Activated T-helper 2 cell treated with anti-CD3 and anti-CD28 coated beads, Interferon-gamma antibody, Interleukin-2, Interleukin-4, amounts not matched to agents 10 μg/mL and 5 μg/mL and 100 μg/mL, durations not matched to agents 14 hours and 24 hours and 36 hours (primary cell): ENCODE measurements around the gene PARVG. TPM values are rescaled to one million over a fixed set of nuclear protein-coding genes. Genes with fewer than 3 reads are reported as not detected.
A peak's percentile ranks its signal among the peaks of the same experiment; 100 is the strongest.

Source experiments
- DNase-seq: peaks from one replicate; pipeline ENCODE4 v3.0.0; 2021; ENCODE audit warnings: low spot score
- H3K27ac Mint-ChIP-seq: one replicate; pipeline ENCODE4 v1.8.0; 2021; ENCODE audit warnings: mixed read lengths
- H3K27me3 Mint-ChIP-seq: one replicate; pipeline ENCODE4 v1.8.0; 2021; ENCODE audit warnings: low read depth, mixed read lengths
- H3K36me3 Mint-ChIP-seq: one replicate; pipeline ENCODE4 v1.8.0; 2021; ENCODE audit warnings: low read depth, mixed read lengths
- H3K4me1 Mint-ChIP-seq: one replicate; pipeline ENCODE4 v1.8.0; 2021; ENCODE audit warnings: low read depth, mixed read lengths
- H3K4me3 Mint-ChIP-seq: one replicate; pipeline ENCODE4 v1.8.0; 2021; ENCODE audit warnings: low read depth, mild to moderate bottlenecking, moderate library complexity, mixed read lengths
- H3K9me3 Mint-ChIP-seq: one replicate; pipeline ENCODE4 v1.8.0; 2021; ENCODE audit warnings: mixed read lengths
- intact Hi-C: fragments of 100-400 bp; cut with micrococcal nuclease; formaldehyde crosslinking; loops from one replicate; pipeline ENCODE4 v1.15.1; 2023
- total RNA-seq: library from RNA; stranded (reverse); gene quantifications from 2 replicates; pipeline ENCODE4 v1.2.3, GENCODE V29; 2022

PARVG gene, protein sequence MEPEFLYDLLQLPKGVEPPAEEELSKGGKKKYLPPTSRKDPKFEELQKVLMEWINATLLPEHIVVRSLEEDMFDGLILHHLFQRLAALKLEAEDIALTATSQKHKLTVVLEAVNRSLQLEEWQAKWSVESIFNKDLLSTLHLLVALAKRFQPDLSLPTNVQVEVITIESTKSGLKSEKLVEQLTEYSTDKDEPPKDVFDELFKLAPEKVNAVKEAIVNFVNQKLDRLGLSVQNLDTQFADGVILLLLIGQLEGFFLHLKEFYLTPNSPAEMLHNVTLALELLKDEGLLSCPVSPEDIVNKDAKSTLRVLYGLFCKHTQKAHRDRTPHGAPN
- 73.5 and 75.6 TPM in 2 replicates for total RNA-seq

DNA sequence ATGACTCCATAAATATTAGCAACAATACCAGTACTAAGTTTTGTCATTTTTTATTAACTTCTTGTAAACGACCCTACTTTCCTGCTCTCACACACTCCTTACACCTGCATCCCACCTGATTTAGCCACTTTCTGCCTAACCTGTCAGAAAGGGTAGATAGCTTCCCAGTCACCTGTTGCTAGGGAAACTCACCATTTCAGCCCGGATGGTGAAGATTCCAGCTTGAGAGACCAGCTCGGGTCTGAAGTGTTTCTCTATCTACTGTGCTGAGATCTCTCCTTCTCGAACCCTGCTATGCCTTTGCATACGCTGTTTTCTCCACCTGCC is at the start of gene PARVG:
PARVG (plus strand) TSS at position 220 of the 327 bp plus-strand sequence. CDS start 2,405 bp downstream, outside the sequence.
- Mint-ChIP-seq H3K4me1 (peaks cover 21% of the 10 kb centered on the region), H3K9me3 (no peaks in the 10 kb centered on the region), H3K27ac (peak within 1 kb of the TSS; percentile 92), H3K4me3 (peak within 1 kb of the TSS; percentile 83), H3K27me3 (peaks cover 9% of the 10 kb centered on the region), H3K36me3 (peaks cover 24% of the 10 kb centered on the region)
- intact Hi-C loops = loop anchor here (10.0 kb wide), 1 partner anchor 156 kb away; the partner anchor contains the start of gene PARVB
- peak; percentile 30 for DNase-seq

DNA sequence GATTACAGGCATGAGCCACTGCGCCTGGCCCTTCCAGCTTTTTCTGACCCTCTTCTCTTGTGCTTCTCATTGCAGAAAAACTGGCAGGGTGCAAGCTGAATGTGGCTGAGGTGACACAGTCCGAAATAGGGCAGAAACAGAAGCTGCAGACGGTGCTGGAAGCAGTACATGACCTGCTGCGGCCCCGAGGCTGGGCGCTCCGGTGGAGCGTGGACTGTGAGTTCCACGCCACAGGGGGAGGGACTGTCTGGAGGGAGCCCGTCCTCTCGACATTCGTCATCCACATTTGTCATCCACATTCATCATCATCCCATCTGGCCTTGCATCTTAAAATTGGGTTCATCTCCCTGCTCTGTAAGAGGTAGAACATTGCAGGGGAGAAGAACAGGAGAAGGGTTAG is 49.3 kb upstream of the PARVG start:
- H3K36me3 Mint-ChIP-seq = peaks cover 64% of the 10 kb centered on the region
- no peaks in the 10 kb centered on the region for H3K27me3 Mint-ChIP-seq
- no peak overlapping the region for H3K4me3 Mint-ChIP-seq
- H3K4me1 Mint-ChIP-seq = peaks cover 34% of the 10 kb centered on the region
- H3K9me3 Mint-ChIP-seq = peaks cover 23% of the 10 kb centered on the region
- DNase-seq = no peak
- no peak overlapping the region for H3K27ac Mint-ChIP-seq
- intact Hi-C loops = no loop called here

DNA sequence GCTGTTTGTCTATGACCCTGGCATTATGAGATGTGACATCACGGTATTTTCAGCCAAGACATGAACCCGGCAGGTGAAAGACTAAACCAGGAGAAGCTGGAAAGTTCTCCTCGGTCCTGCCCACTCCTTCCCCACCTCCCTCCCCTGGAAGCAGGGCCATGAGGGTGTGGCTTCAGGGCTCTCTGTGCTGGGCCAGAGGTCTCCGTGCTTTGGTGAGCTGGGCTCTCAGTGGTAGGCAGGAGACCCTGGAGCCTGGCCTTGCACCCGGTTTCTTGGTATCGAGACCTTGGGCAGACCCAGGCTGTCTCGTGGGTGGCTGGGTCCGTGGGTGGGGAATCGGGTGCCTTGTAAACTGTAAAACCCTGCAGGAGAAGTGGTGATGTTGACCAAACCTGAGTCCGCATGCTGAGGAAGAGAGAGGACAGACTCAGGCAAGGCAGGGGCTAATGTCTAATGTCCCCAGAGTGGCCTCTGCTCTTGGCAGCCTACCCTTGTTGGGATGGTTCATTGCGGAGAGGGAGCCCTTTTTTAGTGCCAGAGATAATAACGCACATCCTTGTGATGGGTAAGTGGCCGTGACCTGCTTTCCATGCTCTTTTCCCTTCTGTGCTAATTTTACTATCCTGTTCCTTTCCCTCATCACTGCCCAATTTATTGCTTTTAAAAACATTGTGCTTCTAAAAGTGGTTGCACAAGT is 48.6 kb upstream of the PARVG start:
- H3K4me3 Mint-ChIP-seq = no peak overlapping the region
- intact Hi-C loops = no loop called here
- no peaks in the 10 kb centered on the region for H3K27me3 Mint-ChIP-seq
- no peak for DNase-seq
- peaks cover 22% of the 10 kb centered on the region for H3K9me3 Mint-ChIP-seq
- H3K4me1 Mint-ChIP-seq = peaks cover 36% of the 10 kb centered on the region
- peaks cover 64% of the 10 kb centered on the region for H3K36me3 Mint-ChIP-seq
- no peak overlapping the region for H3K27ac Mint-ChIP-seq

DNA sequence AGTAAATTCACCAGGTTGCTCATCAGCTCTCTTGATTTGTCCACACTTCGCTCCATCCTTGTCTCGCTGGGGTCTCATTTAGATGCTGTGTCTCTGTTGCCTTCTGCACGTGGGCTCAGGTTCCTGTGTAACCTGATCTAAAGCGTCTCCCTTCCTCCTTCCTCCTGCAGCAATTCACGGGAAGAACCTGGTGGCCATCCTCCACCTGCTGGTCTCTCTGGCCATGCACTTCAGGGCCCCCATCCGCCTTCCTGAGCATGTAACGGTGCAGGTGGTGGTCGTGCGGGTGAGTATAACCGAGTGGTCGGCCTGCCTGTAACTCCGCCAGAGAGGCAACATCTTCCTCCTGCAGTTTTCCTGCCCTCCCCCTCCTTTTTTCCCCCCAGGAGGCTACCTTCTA is 48.0 kb upstream of the PARVG start:
- Mint-ChIP-seq H3K27me3 (no peaks in the 10 kb centered on the region), H3K27ac (no peak overlapping the region), H3K4me3 (no peak overlapping the region), H3K36me3 (peaks cover 64% of the 10 kb centered on the region), H3K4me1 (peaks cover 33% of the 10 kb centered on the region), H3K9me3 (peaks cover 20% of the 10 kb centered on the region)
- intact Hi-C loops = no loop called here
- no peak for DNase-seq

DNA sequence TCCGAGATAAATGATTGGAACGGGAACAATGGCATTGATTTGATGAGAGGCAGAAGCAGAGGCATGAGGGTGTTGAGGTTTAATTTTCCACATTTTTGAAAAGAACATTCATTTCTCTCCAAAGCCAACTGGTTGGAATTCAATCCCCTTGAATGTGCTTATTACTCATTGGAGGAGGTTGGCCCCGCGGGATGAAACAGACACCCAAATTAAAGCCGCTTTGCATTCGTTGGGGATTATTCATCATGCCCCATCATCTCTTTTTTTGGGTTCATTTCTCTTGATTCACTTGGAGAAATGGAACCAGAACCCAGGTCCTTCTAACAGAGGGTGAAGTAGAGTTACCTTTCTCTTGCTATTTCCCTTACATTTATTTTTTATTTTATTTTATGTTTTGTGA is 47.6 kb upstream of the PARVG start:
- Mint-ChIP-seq H3K4me3 (no peak overlapping the region), H3K9me3 (peaks cover 24% of the 10 kb centered on the region), H3K4me1 (peaks cover 33% of the 10 kb centered on the region), H3K27ac (no peak overlapping the region), H3K36me3 (peaks cover 68% of the 10 kb centered on the region), H3K27me3 (no peaks in the 10 kb centered on the region)
- intact Hi-C loops = no loop called here
- no peak for DNase-seq

DNA sequence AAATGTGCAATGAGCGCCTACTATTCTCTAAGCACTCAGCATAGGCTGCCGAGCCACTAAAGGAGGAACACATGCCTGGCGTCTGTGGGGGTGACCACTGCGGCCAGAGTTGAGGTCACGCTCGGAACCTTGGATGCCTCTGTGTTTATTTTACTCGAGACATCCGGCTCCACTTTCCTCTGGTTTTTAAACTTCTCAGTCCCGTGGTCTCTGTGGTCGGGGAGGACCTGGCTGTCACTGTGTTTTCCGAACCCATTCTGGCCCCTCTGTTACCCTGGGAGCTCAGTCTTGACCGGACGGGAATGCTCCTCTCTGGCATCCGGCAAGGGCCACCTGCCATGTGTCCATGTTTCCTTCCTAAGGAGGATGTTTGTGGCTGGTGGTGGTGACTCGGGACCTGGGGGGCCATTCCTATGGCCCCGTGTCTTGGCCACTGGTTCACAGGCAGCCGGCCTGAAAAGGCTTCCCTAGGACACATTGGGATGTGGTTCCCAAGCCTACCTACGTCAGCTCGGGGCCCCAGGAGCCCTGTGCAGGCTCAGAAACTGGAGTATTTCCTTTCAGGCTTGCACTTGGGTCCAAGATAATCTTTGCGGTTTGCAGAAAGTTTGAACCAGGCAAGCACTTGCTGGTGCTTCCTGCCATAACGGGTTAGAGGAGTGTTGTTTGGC is 46.7 kb upstream of the PARVG start:
- intact Hi-C loops = no loop called here
- Mint-ChIP-seq H3K4me1 (peaks cover 33% of the 10 kb centered on the region), H3K4me3 (no peak overlapping the region), H3K36me3 (peaks cover 77% of the 10 kb centered on the region), H3K27me3 (no peaks in the 10 kb centered on the region), H3K27ac (no peak overlapping the region), H3K9me3 (peaks cover 24% of the 10 kb centered on the region)
- no peak for DNase-seq

DNA sequence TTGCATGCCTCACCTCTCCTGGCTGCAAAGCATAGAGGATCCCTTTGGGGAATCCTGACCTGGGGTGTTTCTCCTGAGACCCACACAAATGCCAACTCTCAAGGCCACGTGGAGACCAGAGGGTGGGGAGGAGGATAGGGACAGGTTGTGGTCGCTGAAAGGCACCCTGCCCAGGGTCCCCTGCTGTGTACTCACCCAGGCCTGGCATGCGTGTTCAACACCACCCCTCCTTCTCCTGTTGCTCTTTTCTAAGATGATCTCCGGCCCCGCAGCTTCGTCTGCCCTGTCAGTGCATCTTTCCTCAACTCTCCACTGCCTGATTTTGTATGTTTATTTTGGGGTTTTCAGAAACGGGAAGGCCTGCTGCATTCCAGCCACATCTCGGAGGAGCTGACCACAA is 44.6 kb upstream of the PARVG start:
- Mint-ChIP-seq H3K4me1 (peaks cover 17% of the 10 kb centered on the region), H3K27ac (no peak overlapping the region), H3K4me3 (no peak overlapping the region), H3K36me3 (peaks cover 84% of the 10 kb centered on the region), H3K9me3 (peaks cover 24% of the 10 kb centered on the region), H3K27me3 (no peaks in the 10 kb centered on the region)
- intact Hi-C loops = no loop called here
- no peak for DNase-seq

DNA sequence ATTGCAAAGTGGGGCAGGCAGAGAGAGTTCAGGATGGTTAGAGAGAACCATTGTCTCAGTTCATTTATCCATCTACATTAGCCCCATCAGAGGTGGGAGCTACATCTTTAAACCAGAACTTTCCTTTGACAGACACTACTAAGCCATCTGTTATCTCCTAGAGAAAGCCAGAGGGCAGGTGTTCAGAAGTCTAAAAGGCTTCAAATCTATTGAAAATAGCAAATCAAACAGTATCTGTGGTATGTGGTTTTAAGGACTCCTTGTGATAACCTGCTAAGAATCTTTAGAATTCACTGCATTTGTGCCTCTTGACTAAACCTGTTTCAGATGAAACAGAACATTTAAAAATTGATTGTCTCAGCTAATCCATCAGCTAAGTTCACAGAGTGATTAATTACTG is 43.9 kb upstream of the PARVG start:
- Mint-ChIP-seq H3K9me3 (peaks cover 24% of the 10 kb centered on the region), H3K27ac (peak overlapping the region; percentile 42), H3K36me3 (peaks cover 84% of the 10 kb centered on the region), H3K4me1 (peaks cover 13% of the 10 kb centered on the region), H3K4me3 (no peak overlapping the region), H3K27me3 (no peaks in the 10 kb centered on the region)
- no peak for DNase-seq
- intact Hi-C loops = no loop called here

DNA sequence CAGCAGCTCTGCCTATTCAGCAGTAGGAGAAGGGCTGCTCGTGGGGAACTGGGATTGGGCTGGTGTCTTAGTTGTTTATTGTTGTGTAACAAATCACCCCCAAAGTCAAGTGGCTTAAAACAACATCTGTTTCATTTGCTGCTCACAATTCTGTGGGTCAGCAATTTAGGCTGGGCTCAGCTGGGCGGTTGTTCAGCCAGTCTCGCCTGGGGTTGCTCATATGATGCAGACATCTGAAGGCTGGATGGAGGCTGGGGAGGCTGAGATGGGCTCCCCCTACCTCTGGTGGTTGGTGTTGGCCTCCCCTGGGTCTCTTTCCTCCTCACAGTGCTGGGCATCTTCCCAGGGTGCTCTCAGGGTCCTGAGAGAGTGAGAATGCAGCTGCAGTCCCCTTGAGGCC is 43.3 kb upstream of the PARVG start:
- no peak overlapping the region for H3K4me3 Mint-ChIP-seq
- H3K36me3 Mint-ChIP-seq = peaks cover 82% of the 10 kb centered on the region
- no peak for DNase-seq

DNA sequence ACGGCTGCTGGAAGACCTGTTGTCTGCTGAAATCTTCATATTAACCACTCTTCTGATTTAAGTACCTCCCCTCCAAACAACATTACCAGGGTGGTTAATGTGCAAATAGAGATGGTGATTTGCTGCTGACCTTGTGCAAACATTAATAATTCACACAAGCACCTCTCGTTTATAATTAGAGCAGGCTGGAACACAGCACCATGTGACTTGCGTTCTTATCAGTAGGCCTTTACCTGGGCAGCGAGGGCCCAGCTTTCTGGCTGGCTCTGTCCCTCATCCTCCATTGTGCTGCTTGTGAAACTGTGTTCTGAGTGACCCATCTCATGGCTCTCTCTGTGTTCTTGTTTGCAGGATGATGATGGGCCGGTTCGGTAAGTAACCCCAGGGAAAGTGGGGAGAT is 41.0 kb upstream of the PARVG start:
- Mint-ChIP-seq H3K9me3 (peaks cover 24% of the 10 kb centered on the region), H3K27me3 (no peaks in the 10 kb centered on the region), H3K27ac (no peak overlapping the region), H3K4me3 (no peak overlapping the region), H3K36me3 (peaks cover 61% of the 10 kb centered on the region), H3K4me1 (peaks cover 2% of the 10 kb centered on the region)
- intact Hi-C loops = no loop called here
- no peak for DNase-seq

More for the DNA sequence above, 43.3 kb upstream of the PARVG start:
- H3K4me1 Mint-ChIP-seq = peaks cover 13% of the 10 kb centered on the region
- no peaks in the 10 kb centered on the region for H3K27me3 Mint-ChIP-seq
- intact Hi-C loops = no loop called here
- no peak overlapping the region for H3K27ac Mint-ChIP-seq
- H3K9me3 Mint-ChIP-seq = peaks cover 24% of the 10 kb centered on the region

DNA sequence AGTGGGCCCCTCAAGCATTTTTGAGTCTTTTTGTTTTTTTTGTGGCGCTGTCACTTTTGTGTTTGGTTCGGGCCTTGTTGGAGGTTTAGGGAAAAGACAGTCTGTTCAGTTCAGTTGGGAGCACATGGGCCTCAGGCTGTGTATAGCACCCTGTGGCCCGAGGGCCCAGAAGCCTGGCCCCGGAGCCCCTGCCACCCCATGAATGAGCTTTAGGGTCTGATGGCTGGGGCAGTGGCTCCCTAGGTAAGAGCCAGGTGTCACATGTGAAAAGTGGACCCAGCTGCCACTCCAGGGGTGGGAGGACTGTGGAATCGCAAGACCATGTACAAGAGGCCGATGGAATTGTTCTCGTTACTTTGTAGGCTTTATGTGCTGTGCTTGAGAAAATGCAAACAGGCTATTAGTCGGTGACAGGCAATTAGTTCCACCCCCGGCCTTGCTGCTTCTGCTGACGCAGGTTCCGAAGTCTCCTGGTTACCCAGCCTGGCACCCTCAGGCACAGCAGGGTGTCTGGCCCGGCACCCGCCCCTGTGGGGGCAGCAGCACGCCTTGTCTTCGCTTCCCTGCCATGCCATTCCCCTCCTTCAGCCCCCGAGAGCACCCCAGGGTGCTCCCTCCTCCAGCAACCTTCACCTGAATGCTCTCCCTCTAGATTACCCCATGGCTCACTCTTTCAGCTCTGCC is 38.2 kb upstream of the PARVG start:
- no peak for DNase-seq
- Mint-ChIP-seq H3K4me3 (no peak overlapping the region), H3K27me3 (no peaks in the 10 kb centered on the region), H3K4me1 (no peaks in the 10 kb centered on the region), H3K36me3 (peaks cover 38% of the 10 kb centered on the region), H3K27ac (no peak overlapping the region), H3K9me3 (peaks cover 6% of the 10 kb centered on the region)
- intact Hi-C loops = no loop called here

DNA sequence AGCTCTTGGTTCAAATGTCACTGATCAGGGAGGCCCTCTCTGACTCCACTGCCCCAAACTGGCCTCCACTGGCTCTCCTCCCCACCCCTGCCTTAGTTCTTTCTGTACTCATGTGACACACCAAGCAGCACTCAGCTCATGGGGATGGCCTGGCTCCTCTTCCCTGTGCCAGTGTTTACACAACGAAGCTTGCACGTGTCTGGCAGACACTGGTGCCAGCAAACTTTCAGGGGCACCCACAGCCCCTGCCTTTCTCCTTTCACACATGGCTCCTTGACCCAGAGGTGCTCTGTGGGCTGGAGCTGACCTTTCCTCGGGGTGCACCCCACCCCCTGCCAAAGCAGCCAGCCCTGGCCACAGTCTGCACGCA is 37.6 kb upstream of the PARVG start:
- no peak overlapping the region for H3K4me3 Mint-ChIP-seq
- H3K9me3 Mint-ChIP-seq = peaks cover under 1% of the 10 kb centered on the region
- peaks cover 33% of the 10 kb centered on the region for H3K36me3 Mint-ChIP-seq
- no peaks in the 10 kb centered on the region for H3K4me1 Mint-ChIP-seq
- no peak for DNase-seq
- no peak overlapping the region for H3K27ac Mint-ChIP-seq
- H3K27me3 Mint-ChIP-seq = no peaks in the 10 kb centered on the region
- intact Hi-C loops = no loop called here
